ENCODE measurements around the gene RIPPLY2.

RIPPLY2 gene

DNA sequence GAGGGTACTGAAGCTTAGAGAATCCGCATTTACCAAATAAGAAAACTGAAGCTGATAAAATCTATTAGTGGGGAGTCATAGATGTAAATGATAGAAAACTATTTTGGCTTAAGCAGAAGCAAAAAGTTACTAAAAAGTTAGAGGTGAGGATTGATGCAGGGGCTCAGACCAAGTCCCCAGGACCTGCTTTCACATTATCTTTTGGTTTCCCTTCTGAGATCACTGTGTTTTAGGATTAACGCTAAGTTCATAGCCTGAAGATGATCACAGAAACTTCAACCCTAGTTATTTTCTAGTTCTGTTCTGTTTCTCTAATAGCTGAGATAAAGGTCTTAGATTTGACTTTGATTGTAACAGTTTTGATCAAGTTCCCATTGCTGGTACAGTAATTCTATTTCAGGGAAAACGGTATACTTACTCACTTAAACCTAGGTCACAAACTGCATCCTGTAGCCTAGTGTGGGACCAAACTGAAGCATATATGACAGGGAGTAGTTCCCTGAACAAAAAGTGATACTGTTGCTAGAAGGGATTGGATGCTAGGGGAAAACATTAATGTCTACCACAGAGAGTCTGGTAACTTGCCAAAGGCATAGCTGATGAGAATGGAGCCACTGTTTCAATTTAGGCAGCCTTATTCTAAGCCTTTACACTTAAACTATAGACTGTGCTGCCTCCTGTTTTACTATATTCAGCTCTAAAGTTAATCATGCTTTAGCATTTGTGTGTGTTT lies 19.4 kb downstream of the RIPPLY2 start:
- no CpG with 5 or more reads among the region's 3 CpGs for whole genome bisulfite sequencing (ENCODE audit: extremely low coverage, insufficient coverage, insufficient read length)
- no peak overlapping the region for H3K4ac ChIP-seq (ENCODE audit: low read depth, low read length)
- H3K9ac ChIP-seq (ENCODE audit: low read length), result no peak overlapping the region

DNA sequence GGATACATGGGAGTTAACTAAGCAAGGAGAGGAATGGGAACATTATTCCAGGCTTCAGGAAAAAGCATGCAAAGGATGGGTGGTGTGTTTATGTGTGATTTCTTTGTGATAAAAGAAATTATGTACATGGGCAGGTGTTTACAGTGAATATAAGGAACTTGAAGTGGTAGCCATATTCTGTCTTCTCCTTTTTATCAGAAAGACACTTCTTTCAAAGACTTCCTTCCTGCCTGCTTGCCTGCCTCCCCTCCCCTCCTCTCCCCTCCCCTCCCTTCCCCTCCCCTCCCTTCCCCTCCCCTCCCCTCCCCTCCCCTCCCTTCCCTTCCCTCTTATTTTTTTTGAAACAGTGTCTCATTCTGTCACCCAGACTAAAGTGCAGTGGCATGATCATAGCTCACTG lies 20.7 kb downstream of the RIPPLY2 start:
- Histone ChIP-seq H2BK5ac (ENCODE audit: low read depth, low read length, poor library complexity) (no peak overlapping the region), H3K27ac (ENCODE audit: low read depth, low read length) (no peak overlapping the region), H4K91ac (ENCODE audit: low read depth, low read length) (no peak overlapping the region), H2AFZ (ENCODE audit: insufficient read depth, low read length, poor library complexity) (no peak overlapping the region), H3K4me2 (ENCODE audit: low read length) (no peak overlapping the region), H4K8ac (ENCODE audit: low read depth, low read length) (no peak overlapping the region), H3K4ac (ENCODE audit: low read depth, low read length) (no peak overlapping the region), H4K12ac (ENCODE audit: low read depth, low read length) (no peak overlapping the region), H3K9ac (ENCODE audit: low read length) (no peak overlapping the region), H3K14ac (ENCODE audit: low read length) (no peak overlapping the region), H3K79me2 (ENCODE audit: control insufficient read depth, insufficient read depth, low read length, poor library complexity) (no peaks in the 10 kb centered on the region), H2AK5ac (ENCODE audit: low read length) (no peak overlapping the region), H2BK12ac (ENCODE audit: low read length) (no peak overlapping the region), H3K4me1 (ENCODE audit: control insufficient read depth in 1 of 2, insufficient read depth in 2 of 2, low read length in 2 of 2) (no peaks in the 10 kb centered on the region), H3K9me3 (ENCODE audit: insufficient read depth, low read depth, low read length) (no peaks in the 10 kb centered on the region), H3K4me3 (ENCODE audit: low read depth, low read length) (no peak overlapping the region), H3K23ac (ENCODE audit: low read length) (no peak overlapping the region), H3K18ac (ENCODE audit: low read length) (no peak overlapping the region), H2BK120ac (ENCODE audit: insufficient read depth, low read length, poor library complexity) (no peak overlapping the region), H3K36me3 (ENCODE audit: control insufficient read depth in 1 of 2, insufficient read depth in 2 of 2, low read length in 2 of 2) (no peaks in the 10 kb centered on the region), H3K79me1 (ENCODE audit: low read length) (no peaks in the 10 kb centered on the region), H3K27me3 (ENCODE audit: insufficient read depth, low read length) (no peaks in the 10 kb centered on the region)
- no peak for DNase-seq

More for the DNA sequence above, 19.4 kb downstream of the RIPPLY2 start:
- Histone ChIP-seq H3K23ac (ENCODE audit: low read length) (no peak overlapping the region), H2AFZ (ENCODE audit: insufficient read depth, low read length, poor library complexity) (no peak overlapping the region), H3K4me2 (ENCODE audit: low read length) (no peak overlapping the region), H3K18ac (ENCODE audit: low read length) (no peak overlapping the region), H3K4me1 (ENCODE audit: control insufficient read depth in 1 of 2, insufficient read depth in 2 of 2, low read length in 2 of 2) (no peaks in the 10 kb centered on the region), H4K8ac (ENCODE audit: low read depth, low read length) (no peak overlapping the region), H2BK5ac (ENCODE audit: low read depth, low read length, poor library complexity) (no peak overlapping the region), H3K27me3 (ENCODE audit: insufficient read depth, low read length) (no peaks in the 10 kb centered on the region), H2BK120ac (ENCODE audit: insufficient read depth, low read length, poor library complexity) (no peak overlapping the region), H3K36me3 (ENCODE audit: control insufficient read depth in 1 of 2, insufficient read depth in 2 of 2, low read length in 2 of 2) (peaks cover 0 to under 1% of the 10 kb centered on the region in 2 experiments), H3K9me3 (ENCODE audit: insufficient read depth, low read depth, low read length) (peaks cover 2% of the 10 kb centered on the region), H2AK5ac (ENCODE audit: low read length) (no peak overlapping the region), H4K12ac (ENCODE audit: low read depth, low read length) (no peak overlapping the region), H4K91ac (ENCODE audit: low read depth, low read length) (no peak overlapping the region), H3K79me2 (ENCODE audit: control insufficient read depth, insufficient read depth, low read length, poor library complexity) (no peaks in the 10 kb centered on the region), H3K27ac (ENCODE audit: low read depth, low read length) (no peak overlapping the region), H2BK12ac (ENCODE audit: low read length) (no peak overlapping the region), H3K14ac (ENCODE audit: low read length) (no peak overlapping the region), H3K79me1 (ENCODE audit: low read length) (no peaks in the 10 kb centered on the region), H3K4me3 (ENCODE audit: low read depth, low read length) (no peak overlapping the region)
- DNase-seq, result no peak

DNA sequence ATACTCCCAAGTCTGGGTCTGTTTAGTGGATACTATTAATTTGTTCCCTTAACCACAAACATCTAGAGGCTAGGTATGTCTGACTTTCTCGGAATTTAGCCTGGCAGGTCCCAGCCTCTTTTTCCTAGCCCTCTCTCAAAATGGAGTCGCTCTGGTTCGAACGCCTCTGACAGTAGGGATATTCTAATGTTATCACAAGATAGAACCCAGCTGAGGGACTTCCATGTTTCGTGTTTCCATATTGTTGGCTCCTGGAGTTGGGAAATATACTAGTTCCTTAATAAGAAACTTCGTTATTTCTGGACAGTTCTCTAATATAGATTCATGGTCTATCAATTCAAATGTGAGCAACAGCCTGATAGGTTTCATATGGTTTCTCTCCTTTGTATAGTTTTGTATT lies 22.7 kb downstream of the RIPPLY2 start:
- Histone ChIP-seq H4K12ac (ENCODE audit: low read depth, low read length) (no peak overlapping the region), H3K23ac (ENCODE audit: low read length) (no peak overlapping the region), H3K27ac (ENCODE audit: low read depth, low read length) (no peak overlapping the region), H2AK5ac (ENCODE audit: low read length) (no peak overlapping the region), H2BK5ac (ENCODE audit: low read depth, low read length, poor library complexity) (no peak overlapping the region), H3K4me3 (ENCODE audit: low read depth, low read length) (no peak overlapping the region), H3K9me3 (ENCODE audit: insufficient read depth, low read depth, low read length) (no peaks in the 10 kb centered on the region), H4K91ac (ENCODE audit: low read depth, low read length) (no peak overlapping the region), H3K4me2 (ENCODE audit: low read length) (no peak overlapping the region), H3K4me1 (ENCODE audit: control insufficient read depth in 1 of 2, insufficient read depth in 2 of 2, low read length in 2 of 2) (peaks cover 0 to 4% of the 10 kb centered on the region in 2 experiments), H2AFZ (ENCODE audit: insufficient read depth, low read length, poor library complexity) (no peak overlapping the region), H2BK120ac (ENCODE audit: insufficient read depth, low read length, poor library complexity) (no peak overlapping the region), H3K9ac (ENCODE audit: low read length) (no peak overlapping the region), H3K14ac (ENCODE audit: low read length) (no peak overlapping the region), H2BK12ac (ENCODE audit: low read length) (no peak overlapping the region), H3K27me3 (ENCODE audit: insufficient read depth, low read length) (no peaks in the 10 kb centered on the region), H3K18ac (ENCODE audit: low read length) (no peak overlapping the region), H3K4ac (ENCODE audit: low read depth, low read length) (no peak overlapping the region), H3K79me1 (ENCODE audit: low read length) (no peaks in the 10 kb centered on the region), H3K79me2 (ENCODE audit: control insufficient read depth, insufficient read depth, low read length, poor library complexity) (no peaks in the 10 kb centered on the region), H4K8ac (ENCODE audit: low read depth, low read length) (no peak overlapping the region), H3K36me3 (ENCODE audit: control insufficient read depth in 1 of 2, insufficient read depth in 2 of 2, low read length in 2 of 2) (no peaks in the 10 kb centered on the region)
- WGBS (ENCODE audit: extremely low coverage, insufficient coverage, insufficient read length), result no CpG with 5 or more reads among the region's 6 CpGs
- no peak for DNase-seq

DNA sequence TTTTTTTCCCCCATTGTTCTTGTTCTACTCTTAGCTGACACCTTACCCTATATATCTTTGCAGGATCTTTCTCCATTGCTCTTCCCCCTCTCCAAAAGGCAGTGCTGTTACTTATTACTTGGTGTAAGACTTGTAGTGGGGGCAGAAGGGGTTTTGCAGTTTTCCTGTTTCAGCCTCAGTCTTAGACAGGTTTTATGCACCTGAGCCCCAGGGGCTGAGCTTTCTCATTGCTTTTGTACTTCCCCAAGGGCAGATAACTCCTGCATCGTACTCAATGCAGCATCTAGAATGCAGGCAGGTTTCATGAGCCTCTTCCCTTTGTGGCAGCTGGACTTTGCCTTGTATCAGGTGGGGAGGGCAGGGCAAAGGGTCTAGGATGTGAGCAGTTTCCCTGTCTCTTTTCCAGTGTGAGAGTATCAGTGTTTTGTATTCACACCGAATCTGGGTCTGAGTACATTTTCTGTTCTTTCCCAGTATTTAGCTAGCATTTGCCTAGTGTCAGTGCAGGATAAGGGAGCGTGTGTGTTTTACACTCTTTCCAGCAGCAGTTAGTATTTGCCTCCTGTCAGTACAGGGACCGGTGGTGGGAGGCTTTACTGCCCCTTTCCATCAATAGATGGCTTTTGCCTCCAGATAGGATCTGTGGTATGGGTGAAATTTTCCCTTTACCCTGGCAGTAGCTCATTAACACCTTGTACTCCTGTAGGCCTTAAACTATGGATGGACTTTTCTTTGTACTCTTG lies 25.9 kb downstream of the RIPPLY2 start:
- Histone ChIP-seq H3K4me2 (ENCODE audit: low read length) (no peak overlapping the region), H3K36me3 (ENCODE audit: control insufficient read depth in 1 of 2, insufficient read depth in 2 of 2, low read length in 2 of 2) (no peaks in the 10 kb centered on the region), H2BK5ac (ENCODE audit: low read depth, low read length, poor library complexity) (no peak overlapping the region), H2BK12ac (ENCODE audit: low read length) (no peak overlapping the region), H3K27ac (ENCODE audit: low read depth, low read length) (no peak overlapping the region), H3K9me3 (ENCODE audit: insufficient read depth, low read depth, low read length) (no peaks in the 10 kb centered on the region), H2AFZ (ENCODE audit: insufficient read depth, low read length, poor library complexity) (no peak overlapping the region), H3K18ac (ENCODE audit: low read length) (no peak overlapping the region), H2BK120ac (ENCODE audit: insufficient read depth, low read length, poor library complexity) (no peak overlapping the region), H3K14ac (ENCODE audit: low read length) (no peak overlapping the region), H3K79me1 (ENCODE audit: low read length) (no peaks in the 10 kb centered on the region), H4K91ac (ENCODE audit: low read depth, low read length) (no peak overlapping the region), H3K4me3 (ENCODE audit: low read depth, low read length) (no peak overlapping the region), H4K8ac (ENCODE audit: low read depth, low read length) (no peak overlapping the region), H4K12ac (ENCODE audit: low read depth, low read length) (no peak overlapping the region), H3K4ac (ENCODE audit: low read depth, low read length) (no peak overlapping the region), H3K79me2 (ENCODE audit: control insufficient read depth, insufficient read depth, low read length, poor library complexity) (no peaks in the 10 kb centered on the region), H3K23ac (ENCODE audit: low read length) (no peak overlapping the region), H2AK5ac (ENCODE audit: low read length) (no peak overlapping the region), H3K9ac (ENCODE audit: low read length) (no peak overlapping the region), H3K27me3 (ENCODE audit: insufficient read depth, low read length) (no peaks in the 10 kb centered on the region), H3K4me1 (ENCODE audit: control insufficient read depth in 1 of 2, insufficient read depth in 2 of 2, low read length in 2 of 2) (peaks cover 0 to 4% of the 10 kb centered on the region in 2 experiments)
- DNase-seq, result no peak
- WGBS (ENCODE audit: extremely low coverage, insufficient coverage, insufficient read length), result no CpG with 5 or more reads among the region's 4 CpGs

Data from trophoblast cell (in vitro differentiated cells and primary cell).